Measurements from ENCODE around the gene BABAM2.
"Not testable (repeated sequence)": the region's sequence is repeated elsewhere in the genome, so short reads cannot be mapped to it uniquely, and the experiment has no call there.

Gene BABAM2

DNA sequence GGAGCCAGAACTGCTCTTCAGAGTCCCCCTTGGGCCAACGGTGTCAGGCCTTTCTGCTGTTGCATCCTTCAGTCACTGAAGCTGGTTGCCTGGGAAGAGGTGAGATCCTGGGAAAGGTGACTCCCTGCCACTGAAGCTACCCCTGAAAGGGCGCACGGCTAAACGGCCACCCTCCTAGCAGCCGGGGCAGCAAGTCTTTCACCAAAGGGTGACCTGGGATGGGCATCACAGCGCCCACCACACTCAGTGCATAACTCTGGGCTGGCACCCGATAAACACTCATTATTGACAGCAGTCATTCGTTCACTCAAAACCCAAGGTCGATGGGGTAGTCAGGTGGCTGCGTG, 475.6 kb downstream of the BABAM2 start:
- WGBS = 95% methylated on average over 10 of the region's 10 CpGs

DNA sequence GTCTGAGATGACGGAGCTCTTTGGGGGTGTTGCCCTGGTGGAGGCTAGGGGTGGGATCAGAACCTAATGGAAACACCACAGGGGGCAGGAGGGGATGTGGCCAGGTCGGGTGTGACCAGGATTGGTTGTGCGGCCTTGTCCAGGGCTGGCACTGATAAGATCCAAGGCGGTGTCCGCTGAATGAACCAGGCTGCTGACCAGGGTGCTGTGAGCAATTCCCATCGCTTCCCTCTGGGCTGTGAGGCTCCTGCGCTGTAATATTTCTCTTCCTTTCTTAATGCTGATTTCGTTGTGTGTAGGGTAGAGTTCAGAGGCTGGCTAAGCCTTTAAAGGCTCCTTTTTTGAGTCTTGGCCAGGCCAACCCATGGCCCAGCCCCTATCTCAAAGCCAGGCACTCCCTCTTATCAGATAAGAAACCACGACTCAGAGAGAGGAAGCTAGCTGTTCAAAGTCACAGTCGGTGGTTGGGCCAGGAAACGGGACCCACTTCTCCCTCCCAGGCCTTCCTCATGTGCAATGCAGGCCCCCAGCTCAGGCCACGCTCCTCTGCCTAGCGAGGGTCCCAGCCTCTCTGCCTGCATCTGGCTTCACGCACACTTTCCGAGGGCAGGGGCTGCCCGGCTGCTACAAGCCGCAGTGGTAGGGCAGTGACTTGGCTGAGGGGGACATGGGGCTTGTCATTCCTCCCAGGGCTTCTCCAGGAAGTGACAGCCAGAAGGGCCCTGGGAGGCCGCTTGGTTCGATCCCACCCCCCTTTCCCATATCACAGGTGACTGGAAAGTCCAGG, 476.2 kb downstream of the BABAM2 start:
- Histone ChIP-seq H3K4me1 (ENCODE audit: insufficient read depth, low read length) (no peaks in the 10 kb centered on the region), H3K4me3 (ENCODE audit: low read length) (no peak overlapping the region), H3K9me3 (ENCODE audit: insufficient read depth, low read depth, low read length) (no peaks in the 10 kb centered on the region), H3K27me3 (ENCODE audit: insufficient read depth, low read length) (no peaks in the 10 kb centered on the region), H3K36me3 (ENCODE audit: insufficient read depth, low read length) (no peaks in the 10 kb centered on the region), H3K27ac (ENCODE audit: low read depth, low read length) (no peak overlapping the region), H3K9ac (ENCODE audit: low read depth, low read length) (no peak overlapping the region)
- 70% methylated on average over 17 of the region's 19 CpGs for WGBS

More for the DNA sequence above, 475.6 kb downstream of the BABAM2 start:
- no peaks in the 10 kb centered on the region for H3K4me1 ChIP-seq (ENCODE audit: insufficient read depth, low read length)
- H3K9ac ChIP-seq (ENCODE audit: low read depth, low read length) = no peak overlapping the region
- H3K27me3 ChIP-seq (ENCODE audit: insufficient read depth, low read length) = no peaks in the 10 kb centered on the region
- H3K27ac ChIP-seq (ENCODE audit: low read depth, low read length) = no peak overlapping the region
- no peaks in the 10 kb centered on the region for H3K36me3 ChIP-seq (ENCODE audit: insufficient read depth, low read length)
- no peak overlapping the region for H3K4me3 ChIP-seq (ENCODE audit: low read length)
- no peaks in the 10 kb centered on the region for H3K9me3 ChIP-seq (ENCODE audit: insufficient read depth, low read depth, low read length)

DNA sequence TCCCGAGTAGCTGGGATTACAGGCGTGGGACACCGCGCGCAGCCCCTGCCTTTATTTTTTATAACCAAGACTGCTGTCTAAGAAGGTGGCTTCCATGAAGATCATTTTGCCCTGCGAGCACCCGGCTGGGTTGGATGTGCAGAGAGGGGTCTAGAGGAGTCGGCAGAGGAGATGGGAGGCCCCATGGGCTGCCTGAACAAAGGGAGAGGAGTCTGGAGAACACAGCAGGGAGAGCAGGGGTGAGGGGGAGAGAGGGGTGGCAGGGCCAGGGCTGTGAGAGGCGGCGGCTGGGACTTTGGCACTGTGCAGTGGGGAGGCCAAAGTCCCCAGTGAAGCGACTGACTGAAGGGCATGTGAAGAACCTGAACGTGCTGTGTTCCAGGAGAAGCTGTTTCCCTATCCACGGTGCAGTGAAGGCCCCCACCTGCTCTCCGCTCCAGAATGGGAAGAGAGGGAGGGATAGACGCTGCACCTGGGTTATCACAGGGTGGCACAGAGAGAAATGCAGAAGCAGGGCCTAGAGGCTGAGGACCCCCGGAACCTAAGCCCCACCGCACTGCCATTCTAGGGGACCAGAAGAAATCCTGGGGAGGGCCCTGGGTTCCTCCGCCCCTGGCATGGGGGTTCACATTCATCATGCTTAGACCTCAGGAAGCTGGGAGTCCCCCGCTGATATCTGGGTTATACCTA, 477.3 kb downstream of the BABAM2 start:
- Histone ChIP-seq H3K9me3 (ENCODE audit: insufficient read depth, low read depth, low read length) (no peaks in the 10 kb centered on the region), H3K4me1 (ENCODE audit: insufficient read depth, low read length) (no peaks in the 10 kb centered on the region), H3K27me3 (ENCODE audit: insufficient read depth, low read length) (no peaks in the 10 kb centered on the region), H3K9ac (ENCODE audit: low read depth, low read length) (no peak overlapping the region), H3K36me3 (ENCODE audit: insufficient read depth, low read length) (no peaks in the 10 kb centered on the region), H3K27ac (ENCODE audit: low read depth, low read length) (no peak overlapping the region), H3K4me3 (ENCODE audit: low read length) (no peak overlapping the region)
- 88% methylated on average over 19 of the region's 19 CpGs for WGBS

DNA sequence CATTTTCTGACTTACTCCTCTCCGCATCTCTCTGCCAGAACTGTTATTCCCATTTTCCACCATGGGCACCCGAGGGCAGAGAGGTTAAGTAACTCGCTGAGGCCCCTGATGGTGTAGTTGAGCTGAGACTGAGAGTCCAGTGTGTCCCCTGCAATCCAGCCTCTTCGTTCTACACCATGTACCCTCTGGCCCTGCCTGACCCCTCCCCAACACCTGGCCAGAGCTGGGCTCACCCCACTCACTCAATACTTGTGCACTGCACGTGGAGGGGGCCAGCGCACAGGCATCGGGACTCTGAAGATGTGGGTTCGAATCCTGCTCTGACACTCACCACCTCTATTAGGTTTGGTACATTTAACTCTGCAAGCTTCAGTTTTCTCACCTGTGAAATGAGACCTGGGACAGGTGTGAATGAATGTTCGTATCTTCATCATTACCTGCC, 477.8 kb downstream of the BABAM2 start:
- no peak overlapping the region for H3K27ac ChIP-seq (ENCODE audit: low read depth, low read length)
- H3K36me3 ChIP-seq (ENCODE audit: insufficient read depth, low read length) = no peaks in the 10 kb centered on the region
- H3K4me1 ChIP-seq (ENCODE audit: insufficient read depth, low read length) = no peaks in the 10 kb centered on the region
- no peaks in the 10 kb centered on the region for H3K27me3 ChIP-seq (ENCODE audit: insufficient read depth, low read length)
- no peak overlapping the region for H3K4me3 ChIP-seq (ENCODE audit: low read length)
- H3K9ac ChIP-seq (ENCODE audit: low read depth, low read length) = no peak overlapping the region
- WGBS = 94% methylated on average over 9 of the region's 9 CpGs
- H3K9me3 ChIP-seq (ENCODE audit: insufficient read depth, low read depth, low read length) = no peaks in the 10 kb centered on the region

DNA sequence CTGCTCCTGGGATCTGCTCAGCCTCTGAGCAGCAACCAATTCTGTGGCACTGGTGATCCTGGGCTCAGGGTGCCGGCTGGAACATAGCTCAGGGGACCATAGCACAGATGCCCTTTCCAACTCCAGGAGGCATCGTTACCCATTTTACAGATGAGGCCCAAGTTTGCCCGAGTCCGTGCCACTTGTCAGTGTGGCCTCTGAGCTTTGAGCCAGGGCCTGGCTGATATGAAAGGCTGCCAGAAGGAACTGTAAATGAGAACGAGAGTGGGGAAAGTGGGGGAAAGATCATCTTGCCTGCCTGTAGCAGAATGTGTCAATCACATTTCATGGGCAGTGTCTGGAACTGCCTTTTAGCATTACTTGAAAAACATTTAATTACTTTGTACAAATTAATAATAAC, 478.8 kb downstream of the BABAM2 start:
- Histone ChIP-seq H3K4me3 (ENCODE audit: low read length) (no peak overlapping the region), H3K4me1 (ENCODE audit: insufficient read depth, low read length) (no peaks in the 10 kb centered on the region), H3K9me3 (ENCODE audit: insufficient read depth, low read depth, low read length) (no peaks in the 10 kb centered on the region), H3K27ac (ENCODE audit: low read depth, low read length) (no peak overlapping the region), H3K9ac (ENCODE audit: low read depth, low read length) (no peak overlapping the region), H3K27me3 (ENCODE audit: insufficient read depth, low read length) (no peaks in the 10 kb centered on the region), H3K36me3 (ENCODE audit: insufficient read depth, low read length) (no peaks in the 10 kb centered on the region)
- WGBS = 70% methylated on average over 5 of the region's 5 CpGs

DNA sequence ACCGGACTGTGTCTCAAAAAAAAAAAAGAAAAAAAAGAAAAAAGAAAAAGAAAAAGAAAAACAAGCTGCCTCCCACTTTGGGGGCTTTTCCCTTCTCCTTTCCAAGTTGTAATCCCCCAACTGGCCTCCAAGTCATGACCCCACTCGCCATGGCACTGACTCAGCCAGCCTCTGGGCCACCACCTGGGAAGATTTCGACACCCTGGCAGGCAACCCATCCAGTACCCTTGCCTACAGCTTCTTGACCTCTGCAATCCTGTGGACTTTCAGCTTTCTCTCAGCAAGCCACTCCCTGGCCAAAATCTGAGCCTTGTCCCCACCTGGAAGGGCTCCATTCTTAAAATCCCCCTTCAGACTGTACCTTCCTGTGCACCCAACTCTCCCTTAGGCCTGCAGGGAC, 479.8 kb downstream of the BABAM2 start:
- Histone ChIP-seq H3K27me3 (ENCODE audit: insufficient read depth, low read length) (no peaks in the 10 kb centered on the region), H3K27ac (ENCODE audit: low read depth, low read length) (no peak overlapping the region), H3K4me1 (ENCODE audit: insufficient read depth, low read length) (no peaks in the 10 kb centered on the region), H3K9me3 (ENCODE audit: insufficient read depth, low read depth, low read length) (no peaks in the 10 kb centered on the region), H3K9ac (ENCODE audit: low read depth, low read length) (no peak overlapping the region), H3K4me3 (ENCODE audit: low read length) (no peak overlapping the region), H3K36me3 (ENCODE audit: insufficient read depth, low read length) (no peaks in the 10 kb centered on the region)
- 88% methylated on average over 3 of the region's 3 CpGs for WGBS

DNA sequence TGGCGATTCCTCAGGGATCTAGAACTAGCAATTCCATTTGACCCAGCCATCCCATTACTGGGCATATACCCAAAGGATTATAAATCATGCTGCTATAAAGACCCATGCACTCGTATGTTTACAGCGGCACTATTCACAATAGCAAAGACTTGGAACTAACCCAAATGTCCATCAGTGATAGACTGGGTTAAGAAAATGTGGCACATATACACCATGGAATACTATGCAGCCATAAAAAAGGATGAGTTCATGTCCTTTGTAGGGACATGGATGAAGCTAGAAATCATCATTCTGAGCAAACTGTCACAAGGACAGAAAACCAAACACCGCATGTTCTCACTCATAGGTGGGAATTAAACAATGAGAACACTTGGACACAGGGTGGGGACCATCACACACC, 481.2 kb downstream of the BABAM2 start:
- H3K9me3 ChIP-seq (ENCODE audit: insufficient read depth, low read depth, low read length); H3K4me1 ChIP-seq (ENCODE audit: insufficient read depth, low read length); H3K27ac ChIP-seq (ENCODE audit: low read depth, low read length); H3K36me3 ChIP-seq (ENCODE audit: insufficient read depth, low read length); H3K27me3 ChIP-seq (ENCODE audit: insufficient read depth, low read length); H3K9ac ChIP-seq (ENCODE audit: low read depth, low read length); H3K4me3 ChIP-seq (ENCODE audit: low read length): not testable (repeated sequence)
- WGBS = 97% methylated on average over 4 of the region's 4 CpGs

DNA sequence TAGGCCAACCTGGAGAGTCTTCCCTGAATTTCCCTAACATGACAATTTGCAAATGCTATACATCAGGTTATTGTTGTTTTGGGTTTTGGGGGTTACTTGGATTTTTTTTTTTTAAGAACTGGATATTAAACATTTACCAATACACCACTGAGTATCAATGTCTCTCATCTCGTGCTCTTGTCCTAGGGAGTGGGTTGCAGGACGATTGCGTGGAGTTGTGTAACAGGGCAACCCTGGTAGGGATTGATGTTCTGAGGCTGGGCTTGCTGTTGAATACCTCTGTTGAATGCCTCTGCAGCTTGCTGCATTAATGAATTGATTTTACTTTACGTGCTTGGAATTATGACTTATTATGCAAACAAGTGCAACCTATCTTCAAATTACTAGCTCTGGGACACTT, 483.3 kb downstream of the BABAM2 start:
- WGBS = over 99% methylated on average over 4 of the region's 4 CpGs
- H3K36me3 ChIP-seq (ENCODE audit: insufficient read depth, low read length) = no peaks in the 10 kb centered on the region
- H3K4me3 ChIP-seq (ENCODE audit: low read length) = no peak overlapping the region
- peaks cover 3% of the 10 kb centered on the region; the same call in 1 of the 2 replicates for H3K27me3 ChIP-seq (ENCODE audit: insufficient read depth, low read length)
- H3K9me3 ChIP-seq (ENCODE audit: insufficient read depth, low read depth, low read length) = no peaks in the 10 kb centered on the region
- no peak overlapping the region for H3K27ac ChIP-seq (ENCODE audit: low read depth, low read length)
- no peaks in the 10 kb centered on the region for H3K4me1 ChIP-seq (ENCODE audit: insufficient read depth, low read length)
- H3K9ac ChIP-seq (ENCODE audit: low read depth, low read length) = no peak overlapping the region

DNA sequence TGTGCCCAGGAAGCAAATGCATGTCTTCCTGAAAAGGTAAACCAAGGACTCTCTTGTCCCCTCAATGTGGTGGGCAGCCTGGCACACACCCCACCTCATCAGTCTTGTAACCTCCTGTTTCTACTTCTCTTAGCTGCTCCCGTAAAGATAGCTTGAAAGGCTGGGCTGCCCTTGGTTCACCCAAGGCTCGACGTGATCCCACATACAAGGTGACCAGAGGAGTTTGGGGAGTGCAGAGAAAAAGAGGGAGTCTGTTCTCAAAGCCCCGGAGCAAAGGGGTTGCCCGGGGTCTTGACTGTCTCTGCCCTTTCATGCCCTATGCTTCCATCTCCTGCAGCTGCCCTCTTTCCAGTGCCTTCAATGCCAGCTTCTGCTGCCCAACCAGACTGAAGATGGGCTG, 483.8 kb downstream of the BABAM2 start:
- H3K4me1 ChIP-seq (ENCODE audit: insufficient read depth, low read length) = no peaks in the 10 kb centered on the region

DNA sequence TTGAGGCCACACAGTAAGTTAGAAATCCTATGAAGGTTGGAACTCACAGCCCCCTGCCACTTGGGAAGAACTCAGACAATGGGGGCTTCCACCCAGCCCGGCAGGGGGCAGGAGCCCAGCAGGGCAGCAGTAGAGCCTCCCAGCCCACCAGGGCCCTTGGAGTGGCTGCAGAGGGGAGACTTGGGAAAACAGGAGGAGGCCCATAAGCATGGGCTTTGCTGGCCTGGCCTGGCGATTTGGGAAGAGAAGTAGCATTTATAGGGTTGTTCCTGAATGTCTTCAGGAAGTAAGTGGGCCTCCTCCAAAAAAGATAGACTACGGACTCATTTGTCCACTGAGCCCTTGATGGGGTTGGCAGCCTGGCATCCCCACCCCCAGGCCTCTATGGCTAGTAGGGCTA, 484.7 kb downstream of the BABAM2 start:
- no peaks in the 10 kb centered on the region for H3K36me3 ChIP-seq (ENCODE audit: insufficient read depth, low read length)
- no peaks in the 10 kb centered on the region for H3K4me1 ChIP-seq (ENCODE audit: insufficient read depth, low read length)
- H3K9ac ChIP-seq (ENCODE audit: low read depth, low read length) = no peak overlapping the region
- no peaks in the 10 kb centered on the region for H3K9me3 ChIP-seq (ENCODE audit: insufficient read depth, low read depth, low read length)
- 83% methylated on average over 3 of the region's 3 CpGs for WGBS
- peaks cover 16% of the 10 kb centered on the region for H3K27me3 ChIP-seq (ENCODE audit: insufficient read depth, low read length)
- H3K4me3 ChIP-seq (ENCODE audit: low read length) = no peak overlapping the region
- no peak overlapping the region for H3K27ac ChIP-seq (ENCODE audit: low read depth, low read length)

More for the DNA sequence above, 483.8 kb downstream of the BABAM2 start:
- 91% methylated on average over 5 of the region's 5 CpGs for WGBS
- Histone ChIP-seq H3K9ac (ENCODE audit: low read depth, low read length) (no peak overlapping the region), H3K36me3 (ENCODE audit: insufficient read depth, low read length) (no peaks in the 10 kb centered on the region), H3K27me3 (ENCODE audit: insufficient read depth, low read length) (peaks cover 7% of the 10 kb centered on the region), H3K27ac (ENCODE audit: low read depth, low read length) (no peak overlapping the region), H3K4me3 (ENCODE audit: low read length) (no peak overlapping the region), H3K9me3 (ENCODE audit: insufficient read depth, low read depth, low read length) (no peaks in the 10 kb centered on the region)

DNA sequence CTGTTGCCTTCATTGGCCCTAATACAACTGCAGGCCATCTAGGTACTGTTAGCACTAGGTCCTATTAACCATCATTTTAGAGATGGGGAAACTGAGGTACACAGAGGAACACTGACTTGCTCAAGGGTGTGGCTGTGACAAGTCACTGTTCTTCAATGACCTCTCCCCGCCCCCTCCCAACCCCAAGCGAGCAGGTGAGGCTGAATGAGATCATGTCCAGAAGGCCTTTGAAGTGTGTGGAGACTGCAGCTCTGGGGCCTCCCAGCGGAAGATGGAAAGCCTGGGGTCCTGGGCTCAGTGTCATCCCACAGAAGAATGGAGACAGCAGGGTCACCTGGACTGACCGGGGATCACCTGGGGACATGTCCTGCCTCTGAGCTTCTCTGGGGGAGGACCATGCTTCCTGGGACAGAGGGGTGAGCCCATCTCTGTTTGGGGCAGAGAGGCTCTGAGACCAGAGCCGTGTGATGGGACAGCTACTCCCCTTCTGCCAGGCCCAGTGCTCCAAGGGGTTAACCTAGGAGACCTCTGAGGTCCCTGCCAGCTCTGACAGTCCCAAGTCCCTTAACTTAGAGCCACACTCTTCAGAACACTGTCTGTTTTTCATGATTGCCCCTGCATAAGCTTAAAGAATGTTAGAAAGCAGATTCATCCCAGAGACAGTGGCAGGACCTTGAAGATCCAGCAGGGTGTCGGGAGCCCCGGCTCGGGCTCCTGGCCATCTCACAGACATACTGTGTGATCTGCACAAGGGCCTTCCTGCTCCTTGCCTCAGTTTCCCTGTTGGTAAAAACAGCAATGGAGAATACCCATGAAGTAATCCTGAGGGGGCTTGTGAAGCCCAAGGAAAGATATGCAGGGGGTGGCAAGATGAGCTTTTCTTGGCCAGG, 485.5 kb downstream of the BABAM2 start:
- no peaks in the 10 kb centered on the region for H3K4me1 ChIP-seq (ENCODE audit: insufficient read depth, low read length)
- H3K27ac ChIP-seq (ENCODE audit: low read depth, low read length) = no peak overlapping the region
- H3K27me3 ChIP-seq (ENCODE audit: insufficient read depth, low read length) = peaks cover 24% of the 10 kb centered on the region
- 92% methylated on average over 8 of the region's 8 CpGs for WGBS
- no peaks in the 10 kb centered on the region for H3K36me3 ChIP-seq (ENCODE audit: insufficient read depth, low read length)
- H3K4me3 ChIP-seq (ENCODE audit: low read length) = no peak overlapping the region
- H3K9me3 ChIP-seq (ENCODE audit: insufficient read depth, low read depth, low read length) = no peaks in the 10 kb centered on the region
- H3K9ac ChIP-seq (ENCODE audit: low read depth, low read length) = no peak overlapping the region
